GM10847 (cell line): ENCODE measurements around the gene BBOF1.
A peak's percentile ranks its signal among the peaks of the same experiment; 100 is the strongest.

Experiments
- POLR2A ChIP-seq: IDR thresholded peaks from 2 replicates; pipeline ENCODE4 v1.6.1; 2011; ENCODE audit not compliant: insufficient read length; ENCODE audit errors: extremely low read depth

BBOF1 gene

DNA sequence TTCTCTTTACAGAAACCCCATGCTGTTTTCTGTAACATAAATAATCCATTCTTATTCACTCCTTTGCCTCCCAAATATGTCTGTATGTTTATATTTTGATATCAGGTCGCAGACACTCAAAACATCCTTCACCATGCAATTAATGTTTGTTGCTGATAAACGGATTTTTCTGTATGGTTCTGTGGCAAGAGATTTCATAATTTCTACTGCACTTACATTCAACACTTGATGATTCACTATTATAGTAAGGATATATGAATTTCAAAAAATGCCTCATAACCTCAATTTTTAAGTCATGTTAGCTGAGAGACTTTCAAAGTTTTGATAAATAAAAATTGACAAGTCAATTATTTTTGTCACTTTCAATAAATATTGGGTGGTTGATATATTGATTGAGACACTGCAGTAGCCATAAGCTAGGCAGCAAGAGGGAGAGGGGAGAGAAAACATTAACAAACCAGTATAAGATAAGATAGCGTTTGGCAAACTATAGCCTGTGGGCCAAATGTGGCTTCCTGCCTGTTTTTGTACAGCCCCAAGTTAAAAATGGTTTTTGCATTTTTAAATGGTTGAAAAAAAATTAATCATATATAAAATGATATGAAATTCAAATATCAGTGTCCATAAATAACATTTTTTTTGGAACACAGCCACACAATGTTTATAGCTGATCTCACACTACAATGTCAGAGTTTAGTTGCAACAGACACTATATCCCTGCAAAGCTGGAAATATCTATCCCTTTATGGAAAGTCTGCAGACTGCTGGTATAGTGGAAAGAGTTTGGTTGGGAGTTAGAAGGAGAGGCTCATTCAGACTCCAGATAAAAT lies 46.8 kb downstream of the BBOF1 start:
- TF ChIP-seq POLR2A = no peak

DNA sequence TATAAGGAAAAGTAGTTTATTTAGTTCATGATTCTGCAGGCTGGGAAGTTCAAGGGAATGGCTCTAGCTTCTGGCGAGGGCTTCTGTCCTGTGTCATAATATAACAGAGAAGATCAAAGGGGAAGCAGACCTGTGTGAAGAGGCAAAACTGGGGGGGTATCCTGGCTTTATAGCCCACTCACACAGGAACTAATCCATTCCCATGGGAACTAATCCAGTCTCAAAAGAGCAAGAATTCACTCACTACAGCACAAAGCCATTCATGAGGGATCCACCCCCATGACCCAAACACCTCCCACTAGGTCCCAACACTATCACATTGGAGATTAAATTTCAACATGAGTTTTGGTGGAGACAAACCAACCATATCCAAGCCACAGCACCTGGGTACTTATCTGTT lies 58.3 kb downstream of the BBOF1 start:
- TF ChIP-seq POLR2A = no peak

DNA sequence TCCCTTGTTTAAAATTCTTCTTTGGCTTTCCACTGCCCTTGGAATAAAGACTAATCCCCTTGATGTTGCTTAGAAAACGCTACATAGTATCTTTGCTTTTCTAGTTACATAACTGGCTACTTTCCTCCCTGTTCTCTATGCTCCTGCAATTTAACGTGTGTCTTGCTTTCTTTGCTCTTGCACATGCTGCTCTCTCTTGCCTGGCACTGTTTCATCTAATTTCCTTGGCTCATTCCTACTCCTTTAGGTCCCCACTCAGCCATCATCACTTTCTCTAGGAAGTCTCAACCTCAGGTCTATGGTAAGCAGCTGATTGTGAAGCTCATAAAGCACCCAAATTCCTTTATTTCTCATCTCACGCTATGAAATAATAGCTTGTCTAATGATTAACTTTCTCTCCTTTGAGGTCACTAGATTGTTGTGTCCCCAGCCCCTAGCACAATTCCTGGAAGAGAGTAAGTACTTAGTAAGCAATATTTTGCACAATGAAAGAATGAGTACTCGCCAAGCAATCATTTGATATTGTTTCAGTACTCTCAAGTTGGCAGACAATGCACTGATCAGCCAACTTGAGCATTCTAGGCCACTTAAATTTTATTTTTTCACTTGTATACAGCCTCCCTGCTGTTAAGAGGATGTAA lies 61.8 kb downstream of the BBOF1 start:
- TF ChIP-seq POLR2A = no peak

DNA sequence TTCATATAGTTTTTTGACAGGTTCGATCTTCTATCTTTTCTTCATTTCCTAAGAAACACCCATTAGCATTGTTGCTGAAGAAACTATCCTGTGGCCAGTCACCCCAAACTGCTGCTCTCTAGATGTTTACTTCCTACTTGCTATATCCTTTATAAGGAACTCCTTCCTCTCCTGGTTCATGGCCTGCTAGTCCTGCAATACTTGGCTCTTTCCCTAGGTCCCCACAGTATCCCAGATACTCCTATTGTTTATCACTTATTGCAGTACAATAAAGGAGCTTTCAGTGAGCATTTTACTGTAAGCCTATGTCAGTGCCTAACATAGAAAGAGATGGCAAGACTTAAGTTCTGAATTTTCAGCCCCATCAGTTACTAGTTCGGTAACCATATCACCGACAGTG lies 62.3 kb downstream of the BBOF1 start:
- TF ChIP-seq POLR2A = no peak

DNA sequence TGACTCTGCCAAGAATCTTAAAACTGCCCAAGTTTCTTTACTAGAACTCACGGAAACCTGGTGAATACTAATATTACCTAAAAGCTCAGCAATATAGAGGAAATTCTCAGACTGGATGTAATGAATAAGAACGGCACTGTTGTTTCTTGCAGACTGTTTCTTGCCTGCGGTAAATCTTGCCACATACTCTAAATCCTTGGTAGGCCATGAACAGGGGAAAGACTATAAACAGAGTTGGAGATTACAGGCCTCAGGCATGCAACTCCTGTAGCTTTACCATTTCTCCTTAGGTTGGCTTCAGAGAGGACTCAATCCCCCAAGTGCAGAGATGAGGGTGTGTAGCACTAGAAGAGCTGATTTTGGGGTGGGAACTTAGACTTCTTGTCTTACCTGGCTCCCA lies 64.0 kb downstream of the BBOF1 start:
- no peak for TF ChIP-seq POLR2A

DNA sequence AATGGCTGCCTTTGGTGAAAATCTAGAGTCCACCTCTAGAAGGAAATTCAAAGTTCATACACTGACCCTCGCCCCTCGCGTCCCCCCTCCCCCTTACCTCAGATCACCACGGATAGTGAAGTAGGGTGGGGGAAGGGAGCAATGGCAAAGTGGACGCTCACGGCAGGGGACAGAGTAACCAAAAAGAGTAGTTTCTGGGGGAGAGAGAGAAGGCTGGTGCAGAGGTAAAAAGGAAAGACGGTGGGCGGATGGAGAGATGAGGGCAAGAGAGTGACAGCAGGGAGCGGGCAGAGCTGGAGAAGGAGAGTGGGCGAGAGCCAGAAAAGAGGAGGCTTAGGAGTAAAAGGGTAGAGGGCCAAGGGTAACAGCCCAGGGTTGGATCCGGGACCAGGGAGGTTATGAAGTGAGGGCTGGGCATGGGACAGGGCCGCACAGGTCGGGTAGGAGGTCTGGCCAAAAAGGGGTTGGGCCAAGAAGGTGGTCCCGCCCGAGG lies 64.7 kb downstream of the BBOF1 start:
- TF ChIP-seq POLR2A = no peak

DNA sequence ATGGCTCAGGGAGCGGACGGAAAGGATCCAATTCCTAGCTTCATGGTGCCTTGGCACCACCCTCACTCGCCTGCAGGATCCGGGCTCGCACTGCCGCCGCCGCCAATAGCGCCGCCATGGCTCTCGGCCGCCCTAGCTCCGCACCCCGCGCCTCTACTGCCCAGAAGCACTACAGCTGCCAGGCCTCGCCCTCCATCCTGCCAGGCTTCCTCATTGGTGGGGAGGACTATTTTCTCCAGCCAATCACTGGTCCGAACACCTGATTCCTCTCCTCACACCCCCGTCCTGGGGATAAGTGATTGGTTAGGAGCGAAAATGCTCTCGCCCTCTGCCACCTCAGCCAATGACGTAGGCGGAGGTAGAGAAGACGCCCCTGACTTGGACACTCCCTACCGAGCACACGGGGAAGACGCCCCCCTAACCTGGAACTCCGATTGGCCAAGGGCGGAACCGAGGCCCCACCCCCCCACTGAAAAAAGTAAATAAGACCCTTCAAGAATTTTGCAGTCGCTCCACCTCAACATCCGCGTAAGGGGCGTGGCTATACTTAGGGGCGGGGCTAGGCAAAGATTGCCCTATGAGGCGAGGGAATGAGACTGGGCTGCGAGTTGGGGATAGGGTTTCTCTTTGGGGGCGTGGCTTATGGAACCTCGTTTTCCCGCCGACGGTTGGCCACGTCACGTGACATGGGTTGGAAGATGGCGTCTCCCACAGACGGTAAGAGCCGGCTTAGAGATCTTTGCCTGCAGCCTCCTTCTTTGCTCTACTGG lies 65.3 kb downstream of the BBOF1 start, which contains the start of the genes ALDH6A1 and LIN52:
TSS of gene ALDH6A1 (minus strand) at position 177 of the 770 bp plus-strand sequence. CDS start at position 118, 59 bp downstream.
TSS of gene LIN52 (plus strand) at position 680 of the 770 bp plus-strand sequence. CDS start at position 699, 19 bp downstream.
- peak; percentile 68 for TF ChIP-seq POLR2A

DNA sequence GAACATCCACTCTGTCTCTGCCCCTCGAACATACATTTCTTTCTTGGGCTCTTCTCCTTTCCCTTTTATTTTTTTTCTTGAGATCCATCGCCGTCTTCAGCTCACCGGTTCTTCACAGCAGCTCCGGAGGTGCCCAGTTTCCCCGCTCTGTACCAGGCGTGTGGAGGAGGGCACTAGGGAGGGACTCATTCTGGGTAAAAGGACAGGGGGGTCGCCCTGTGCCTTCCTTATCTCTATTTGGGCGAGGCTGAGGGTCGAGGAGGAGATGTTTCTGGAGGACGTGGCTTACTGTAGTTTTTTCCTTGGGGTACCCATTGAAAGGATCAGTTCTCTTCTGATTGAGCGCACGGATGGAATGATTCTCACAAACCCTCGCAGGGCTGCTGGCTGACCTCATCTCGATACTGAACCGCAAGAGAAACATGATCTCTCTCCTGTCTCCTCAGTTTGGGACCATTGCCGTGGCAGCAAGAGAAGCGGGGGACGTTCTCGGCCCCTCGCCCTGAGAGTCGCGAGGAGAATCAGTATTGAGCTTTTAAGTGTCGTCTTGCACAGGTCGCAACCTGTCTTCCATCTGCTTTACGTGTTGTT lies 66.0 kb downstream of the BBOF1 start:
- TF ChIP-seq POLR2A = no peak

DNA sequence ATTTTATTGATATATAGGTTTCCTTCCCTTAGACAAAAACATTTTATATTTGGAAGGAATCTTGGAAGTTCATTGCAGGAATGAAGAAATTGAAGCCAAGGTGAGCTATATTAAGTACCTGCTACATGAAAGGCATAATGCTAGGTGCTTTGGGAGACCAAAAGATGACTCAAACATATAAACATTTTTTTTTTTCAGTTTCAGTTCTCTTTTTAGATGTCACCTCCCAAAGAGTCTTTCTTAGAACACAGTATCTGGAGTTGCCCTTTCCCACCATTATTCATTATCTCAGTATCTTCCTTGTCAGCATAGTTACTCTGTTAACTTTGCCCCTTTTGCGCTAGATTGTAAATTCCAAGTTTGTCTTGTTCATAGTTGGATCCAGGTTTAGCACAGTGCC lies 66.7 kb downstream of the BBOF1 start:
- no peak for TF ChIP-seq POLR2A

DNA sequence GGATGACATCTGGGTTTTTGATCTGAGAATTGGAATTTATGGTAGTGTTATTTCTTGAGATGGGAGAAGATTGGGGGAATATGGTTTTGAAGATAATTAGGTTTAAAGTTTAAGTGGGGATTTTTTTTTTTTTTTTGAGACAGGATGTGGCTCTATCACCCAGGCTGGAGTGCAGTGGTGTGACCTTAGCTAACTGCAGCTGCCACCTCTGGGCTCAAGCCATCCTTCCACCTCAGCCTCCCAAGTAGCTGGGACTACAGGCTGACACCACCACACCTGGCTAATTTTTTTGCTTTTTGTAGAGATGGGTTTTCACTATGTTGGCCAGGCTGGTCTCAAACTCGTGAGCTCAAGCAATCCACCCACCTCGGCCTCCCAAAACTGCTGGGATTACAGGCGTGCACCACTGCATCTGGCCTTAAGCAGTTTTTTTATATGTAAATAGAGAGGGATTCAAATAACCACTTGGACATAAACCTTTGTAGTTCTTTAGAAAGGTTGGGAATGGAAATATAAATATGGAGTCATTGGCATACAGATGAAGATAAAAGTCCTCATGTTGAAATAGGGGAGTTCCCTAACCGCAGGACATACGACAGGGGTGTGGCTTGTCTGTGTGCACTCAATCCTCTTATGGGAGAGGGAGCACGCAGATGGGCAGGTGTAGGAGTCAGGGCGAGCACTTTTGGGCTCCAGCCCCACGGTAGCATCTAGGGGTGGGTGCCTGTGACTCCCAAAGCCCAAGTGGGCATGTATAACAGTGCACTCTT lies 70.3 kb downstream of the BBOF1 start:
- TF ChIP-seq POLR2A = no peak

DNA sequence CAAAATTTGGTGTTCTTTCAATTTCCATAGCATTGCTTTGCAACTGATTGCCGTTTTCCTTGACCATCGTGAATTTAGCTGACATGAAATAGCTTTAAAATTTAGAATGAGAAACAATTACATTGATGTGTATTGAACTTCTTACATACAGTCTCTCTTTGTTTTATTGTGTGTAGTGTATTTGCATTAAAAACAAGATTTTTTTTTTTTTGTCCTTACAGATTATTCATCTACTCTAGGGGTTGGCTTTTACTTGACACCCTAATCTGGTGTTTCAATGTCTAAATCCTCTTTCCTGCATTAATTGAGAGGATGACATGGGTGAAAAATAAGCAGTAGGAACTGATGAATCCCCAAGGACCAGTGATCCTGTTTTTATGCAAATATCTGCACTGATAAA lies 86.2 kb downstream of the BBOF1 start:
- no peak for TF ChIP-seq POLR2A

DNA sequence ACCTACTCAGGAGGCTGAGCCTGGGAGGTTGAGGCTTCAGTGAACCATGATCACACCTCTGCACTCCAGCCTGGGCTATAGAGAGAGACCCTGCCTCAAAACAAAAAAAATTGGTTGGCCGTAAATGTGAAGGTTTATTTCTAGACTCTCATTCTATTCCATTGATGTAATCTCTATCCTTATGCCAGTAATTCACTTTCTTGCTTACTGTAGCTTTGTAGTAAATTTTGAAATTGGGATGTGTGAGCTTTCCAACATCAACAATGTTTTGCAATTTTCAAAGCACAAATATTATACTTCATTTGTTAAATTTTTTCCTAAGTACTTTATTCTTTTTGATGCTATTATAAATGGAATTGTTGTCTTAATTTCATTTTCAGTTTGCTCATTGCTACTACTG lies 90.2 kb downstream of the BBOF1 start:
- TF ChIP-seq POLR2A = no peak
